Measurements from ENCODE around the gene B9D1.

DNA sequence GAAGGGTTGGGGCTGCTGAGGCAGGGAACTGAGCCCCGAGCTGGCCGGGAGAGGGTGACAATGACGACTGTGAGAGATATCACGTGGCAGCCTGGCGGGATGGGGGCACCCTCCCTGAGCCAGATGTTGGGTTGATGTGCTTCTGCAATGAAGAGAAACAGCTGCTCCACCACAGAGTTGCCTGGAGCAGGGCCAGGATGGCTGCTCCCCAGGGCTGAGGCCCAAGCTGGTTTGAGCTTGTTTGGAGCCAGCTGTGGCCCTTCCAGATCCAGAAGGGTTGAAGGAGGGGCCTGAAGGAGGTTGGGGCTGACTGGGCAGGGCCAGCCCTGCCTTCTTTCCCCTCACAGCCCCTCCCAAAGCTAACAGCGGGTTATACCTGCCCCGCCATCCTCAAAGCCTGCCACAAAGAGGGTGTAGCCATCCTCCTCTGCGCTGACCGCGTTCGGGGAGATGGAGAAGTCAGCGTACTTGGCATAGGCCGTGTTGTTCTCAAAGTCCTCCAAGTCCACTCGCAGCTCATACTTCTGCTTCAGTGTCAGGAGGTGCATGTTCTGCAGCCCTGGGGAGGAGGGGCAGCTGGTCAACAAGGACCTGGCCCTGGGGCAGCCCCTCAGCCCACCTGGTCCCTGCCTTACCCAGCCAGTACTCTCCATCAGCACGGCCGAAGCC is 22.3 kb upstream of the B9D1 start:
- TF ChIP-seq, protein P1, sequence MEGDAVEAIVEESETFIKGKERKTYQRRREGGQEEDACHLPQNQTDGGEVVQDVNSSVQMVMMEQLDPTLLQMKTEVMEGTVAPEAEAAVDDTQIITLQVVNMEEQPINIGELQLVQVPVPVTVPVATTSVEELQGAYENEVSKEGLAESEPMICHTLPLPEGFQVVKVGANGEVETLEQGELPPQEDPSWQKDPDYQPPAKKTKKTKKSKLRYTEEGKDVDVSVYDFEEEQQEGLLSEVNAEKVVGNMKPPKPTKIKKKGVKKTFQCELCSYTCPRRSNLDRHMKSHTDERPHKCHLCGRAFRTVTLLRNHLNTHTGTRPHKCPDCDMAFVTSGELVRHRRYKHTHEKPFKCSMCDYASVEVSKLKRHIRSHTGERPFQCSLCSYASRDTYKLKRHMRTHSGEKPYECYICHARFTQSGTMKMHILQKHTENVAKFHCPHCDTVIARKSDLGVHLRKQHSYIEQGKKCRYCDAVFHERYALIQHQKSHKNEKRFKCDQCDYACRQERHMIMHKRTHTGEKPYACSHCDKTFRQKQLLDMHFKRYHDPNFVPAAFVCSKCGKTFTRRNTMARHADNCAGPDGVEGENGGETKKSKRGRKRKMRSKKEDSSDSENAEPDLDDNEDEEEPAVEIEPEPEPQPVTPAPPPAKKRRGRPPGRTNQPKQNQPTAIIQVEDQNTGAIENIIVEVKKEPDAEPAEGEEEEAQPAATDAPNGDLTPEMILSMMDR (conservative IDR thresholded peaks at IDR 0.05; ENCODE audit: low read depth, low read length) = no peak
- no peak for TF ChIP-seq EZH2phosphoT487 (IDR thresholded peaks at IDR 0.05; ENCODE audit: borderline replicate concordance, low read length)
- no peak for TF ChIP-seq EZH2 (IDR thresholded peaks at IDR 0.05; ENCODE audit: low read length, unreplicated experiment)

Data from PC-3 (cell line).